Measurements from ENCODE around the gene CTSZ. TPM values are rescaled to one million over a fixed set of nuclear protein-coding genes. Genes with fewer than 3 reads are reported as not detected.

The CTSZ gene
- total and polyA plus RNA-seq, 2 experiments from 2014 or later: 13.5 to 391 TPM

DNA sequence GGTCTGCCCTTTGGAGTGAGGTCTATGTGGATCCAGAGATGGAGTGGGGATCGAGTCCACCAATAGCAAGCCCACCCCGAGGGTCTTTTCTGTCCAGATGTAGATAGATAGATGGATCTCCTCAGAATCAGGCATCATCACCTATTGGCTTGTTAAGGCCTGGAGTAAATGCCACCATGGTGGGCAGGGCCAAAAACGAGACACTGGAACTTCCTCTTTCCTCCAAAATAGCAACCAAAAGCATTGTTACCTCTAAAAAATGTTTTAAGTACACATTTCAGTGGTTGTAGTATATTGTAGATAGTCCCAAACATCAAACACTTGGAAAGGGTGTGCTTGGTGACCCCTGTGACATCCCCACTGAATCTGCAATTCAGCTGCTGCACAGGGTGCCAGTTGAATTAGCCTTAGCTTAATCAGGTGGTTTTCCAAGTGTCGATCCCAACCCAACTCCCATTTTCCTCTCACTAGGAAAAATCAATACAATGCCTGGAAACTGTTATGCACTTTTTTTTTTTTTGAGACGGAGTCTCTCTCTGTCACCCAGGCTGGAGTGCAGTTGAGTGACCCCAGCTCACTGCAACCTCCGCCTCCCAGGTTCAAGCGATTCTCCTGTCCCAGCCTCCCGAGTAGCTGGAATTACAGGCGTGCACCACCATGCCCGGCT, 61.0 kb downstream of the CTSZ start:
- no peak overlapping the region for H3K4me2 ChIP-seq (ENCODE audit: unreplicated experiment)
- no peaks in the 10 kb centered on the region for H3K4me1 ChIP-seq (ENCODE audit: insufficient read depth)
- H3K79me2 ChIP-seq (ENCODE audit: insufficient read depth): no peaks in the 10 kb centered on the region
- H3K36me3 ChIP-seq (ENCODE audit: low read depth): no peaks in the 10 kb centered on the region
- H3K9me2 ChIP-seq (ENCODE audit: insufficient read depth): no peaks in the 10 kb centered on the region
- no peak overlapping the region for H2AFZ ChIP-seq
- no peak overlapping the region for H3K27ac ChIP-seq
- in situ Hi-C loops (cut with MboI): no loop called here
- H3F3A ChIP-seq (ENCODE audit: insufficient read depth): no peaks in the 10 kb centered on the region
- TF ChIP-seq EZH2phosphoT487 (IDR thresholded peaks at IDR 0.05; ENCODE audit: insufficient read depth, low read depth): no peak
- no peak for DNase-seq
- peaks cover 22% of the 10 kb centered on the region for H3K27me3 ChIP-seq (replicated peaks; ENCODE audit: insufficient read depth)
- no peak overlapping the region for H3K4me3 ChIP-seq
- H4K20me1 ChIP-seq (ENCODE audit: insufficient read depth): no peaks in the 10 kb centered on the region
- no peak overlapping the region for H3K9ac ChIP-seq
- 54 to 60% methylated on average over 10 of the region's 10 CpGs for WGBS, 2 experiments (ENCODE audit: low coverage in 1 of 2, low lambda C conversion rate in 2 of 2, missing lambda C conversion rate in 2 of 2)
- no peaks in the 10 kb centered on the region for H3K9me3 ChIP-seq (ENCODE audit: low read depth)

Other genes with a start within 250 kb of the CTSZ start
- 0.25 and 0.97 TPM in 2 replicates for gene GNAS-AS1, start 156.4 kb downstream of the CTSZ start, total RNA-seq (2014; rRNA removed; shearing (Covaris generic))
- gene GNAS-AS1, start 156.4 kb downstream of the CTSZ start, polyA plus RNA-seq (2016; fragmentation: Nextera tagmentation; extraction: Ambion mirVana): 0.77 and 1.0 TPM in 2 replicates
- gene GNAS, start 154.5 kb downstream of the CTSZ start, total RNA-seq (2014; rRNA removed; shearing (Covaris generic)): 804 and 904 TPM in 2 replicates
- gene GNAS, start 154.5 kb downstream of the CTSZ start, polyA plus RNA-seq (2016; fragmentation: Nextera tagmentation; extraction: Ambion mirVana): 421 and 424 TPM in 2 replicates
- gene NELFCD, start 26.0 kb downstream of the CTSZ start, total RNA-seq (2014; rRNA removed; shearing (Covaris generic)): 36.3 and 52.5 TPM in 2 replicates
- 57.4 and 59.8 TPM in 2 replicates for gene NELFCD, start 26.0 kb downstream of the CTSZ start, polyA plus RNA-seq (2016; fragmentation: Nextera tagmentation; extraction: Ambion mirVana)
- not detected in 2 replicates for gene TUBB1, start 12.2 kb upstream of the CTSZ start, total RNA-seq (2014; rRNA removed; shearing (Covaris generic))
- gene TUBB1, start 12.2 kb upstream of the CTSZ start, polyA plus RNA-seq (2016; fragmentation: Nextera tagmentation; extraction: Ambion mirVana): 0.05 and 0.09 TPM in 2 replicates
- 20.0 and 21.1 TPM in 2 replicates for gene ATP5F1E, start 25.1 kb upstream of the CTSZ start, total RNA-seq (2014; rRNA removed; shearing (Covaris generic))
- 236 and 245 TPM in 2 replicates for gene ATP5F1E, start 25.1 kb upstream of the CTSZ start, polyA plus RNA-seq (2016; fragmentation: Nextera tagmentation; extraction: Ambion mirVana)
- gene PRELID3B, start 35.5 kb upstream of the CTSZ start, total RNA-seq (2014; rRNA removed; shearing (Covaris generic)): 64.1 and 72.8 TPM in 2 replicates
- gene PRELID3B, start 35.5 kb upstream of the CTSZ start, polyA plus RNA-seq (2016; fragmentation: Nextera tagmentation; extraction: Ambion mirVana): 75.8 and 76.4 TPM in 2 replicates
- gene ZNF831, start 156.6 kb upstream of the CTSZ start, total RNA-seq (2014; rRNA removed; shearing (Covaris generic)): not detected in 2 replicates
- gene ZNF831, start 156.6 kb upstream of the CTSZ start, polyA plus RNA-seq (2016; fragmentation: Nextera tagmentation; extraction: Ambion mirVana): not detected in 2 replicates